ENCODE data around the gene MAP2K4.

DNA sequence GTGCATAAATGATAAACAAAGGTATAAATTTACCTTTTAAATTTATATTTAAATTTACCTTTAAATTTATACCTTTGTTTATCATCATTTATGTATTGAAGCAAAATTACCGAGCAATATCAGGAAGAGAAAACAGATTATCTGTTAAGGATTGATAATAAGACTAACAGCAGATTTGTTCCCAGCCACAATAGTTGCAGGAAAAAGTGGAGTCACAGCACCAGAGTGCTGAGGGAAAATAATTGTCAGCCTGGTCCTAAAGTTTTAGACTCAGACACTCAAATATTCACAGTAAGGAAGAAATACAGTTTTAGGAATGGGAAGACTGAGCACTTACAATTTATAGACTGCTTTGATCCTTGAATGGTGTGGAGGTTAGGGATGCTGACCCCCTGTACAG, 117.2 kb downstream of the MAP2K4 start:
- TF ChIP-seq, protein P1, sequence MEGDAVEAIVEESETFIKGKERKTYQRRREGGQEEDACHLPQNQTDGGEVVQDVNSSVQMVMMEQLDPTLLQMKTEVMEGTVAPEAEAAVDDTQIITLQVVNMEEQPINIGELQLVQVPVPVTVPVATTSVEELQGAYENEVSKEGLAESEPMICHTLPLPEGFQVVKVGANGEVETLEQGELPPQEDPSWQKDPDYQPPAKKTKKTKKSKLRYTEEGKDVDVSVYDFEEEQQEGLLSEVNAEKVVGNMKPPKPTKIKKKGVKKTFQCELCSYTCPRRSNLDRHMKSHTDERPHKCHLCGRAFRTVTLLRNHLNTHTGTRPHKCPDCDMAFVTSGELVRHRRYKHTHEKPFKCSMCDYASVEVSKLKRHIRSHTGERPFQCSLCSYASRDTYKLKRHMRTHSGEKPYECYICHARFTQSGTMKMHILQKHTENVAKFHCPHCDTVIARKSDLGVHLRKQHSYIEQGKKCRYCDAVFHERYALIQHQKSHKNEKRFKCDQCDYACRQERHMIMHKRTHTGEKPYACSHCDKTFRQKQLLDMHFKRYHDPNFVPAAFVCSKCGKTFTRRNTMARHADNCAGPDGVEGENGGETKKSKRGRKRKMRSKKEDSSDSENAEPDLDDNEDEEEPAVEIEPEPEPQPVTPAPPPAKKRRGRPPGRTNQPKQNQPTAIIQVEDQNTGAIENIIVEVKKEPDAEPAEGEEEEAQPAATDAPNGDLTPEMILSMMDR (conservative IDR thresholded peaks at IDR 0.05; ENCODE audit: low read length): no peak
- TF ChIP-seq EZH2phosphoT487 (IDR thresholded peaks at IDR 0.05; ENCODE audit: borderline replicate concordance, low read depth, low read length): no peak
